Epithelial cell of umbilical artery (primary cell): ENCODE measurements around the gene PDHA1. TPM values are rescaled to one million over a fixed set of nuclear protein-coding genes. Genes with fewer than 3 reads are reported as not detected.

Experiments
- total RNA-seq: library from RNA; depleted of rRNA; stranded (reverse); fragments of >200 nt; gene quantifications from 2 replicates; pipeline ENCODE4 v1.2.3, GENCODE V29; 2014

The PDHA1 gene
- total RNA-seq, result 42.9 and 80.9 TPM in 2 replicates

GRCh38 chrX:19343535-19344408, at the start of gene PDHA1:
Gene PDHA1 (plus strand): TSS chrX:19343927. CDS start chrX:19344038, 111 bp downstream.

Other genes with a start within 250 kb of the PDHA1 start
- gene ADGRG2, start 221.5 kb upstream of the PDHA1 start, total RNA-seq, result not detected in 2 replicates
- under 0.01 TPM in 2 replicates for gene MAP3K15, start 171.6 kb downstream of the PDHA1 start, total RNA-seq